A549 treated with GW870086 at 1 μM for 4 hours (cell line): ENCODE data around the gene SMPD3. TPM values are rescaled to one million over a fixed set of nuclear protein-coding genes. Genes with fewer than 3 reads are reported as not detected.

Experiments
- total RNA-seq: library from RNA; stranded (reverse); fragments of 200-300 nt; extraction: Qiagen RNA extraction; gene quantifications from 5 replicates; pipeline ENCODE4 v1.2.3, GENCODE V29; 2022; ENCODE audit warnings: low read depth

The SMPD3 gene
- total RNA-seq = 0.07 to 0.29 TPM (median 0.08 TPM) in 5 replicates

DNA sequence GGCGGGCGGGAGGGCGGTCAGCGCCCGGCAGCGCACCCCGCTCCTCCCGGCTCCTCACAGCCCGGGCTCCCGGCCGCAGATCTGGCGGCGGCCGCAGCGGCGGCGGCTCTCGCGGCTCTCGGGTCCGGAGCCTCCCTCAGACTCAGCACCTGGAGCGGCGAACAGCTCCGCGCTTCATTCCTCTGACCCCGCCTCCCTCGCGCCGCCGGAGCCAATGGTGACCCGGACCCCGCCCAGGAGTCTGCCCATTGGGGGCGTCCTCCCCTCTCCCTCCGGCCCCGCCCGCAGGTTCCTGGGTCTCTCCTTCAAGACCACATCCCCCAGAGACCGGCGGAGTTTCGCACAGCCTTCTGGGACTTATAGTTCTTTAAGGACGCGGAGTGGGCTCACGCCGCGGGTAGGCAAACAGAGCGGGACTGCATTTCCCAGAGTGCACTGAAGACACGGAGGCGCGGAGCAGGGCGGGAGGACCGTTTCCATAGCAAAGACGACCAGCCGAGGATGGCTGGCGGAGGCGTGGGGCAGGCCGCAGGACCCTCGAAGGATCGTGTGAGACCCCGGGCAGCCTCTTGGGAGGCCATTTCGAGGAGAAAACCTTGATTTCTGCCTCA, at the start of gene SMPD3:
Gene SMPD3, minus strand, starts transcription at position 149 of the 611 bp plus-strand sequence. CDS start 76,327 bp downstream, outside the sequence.

DNA sequence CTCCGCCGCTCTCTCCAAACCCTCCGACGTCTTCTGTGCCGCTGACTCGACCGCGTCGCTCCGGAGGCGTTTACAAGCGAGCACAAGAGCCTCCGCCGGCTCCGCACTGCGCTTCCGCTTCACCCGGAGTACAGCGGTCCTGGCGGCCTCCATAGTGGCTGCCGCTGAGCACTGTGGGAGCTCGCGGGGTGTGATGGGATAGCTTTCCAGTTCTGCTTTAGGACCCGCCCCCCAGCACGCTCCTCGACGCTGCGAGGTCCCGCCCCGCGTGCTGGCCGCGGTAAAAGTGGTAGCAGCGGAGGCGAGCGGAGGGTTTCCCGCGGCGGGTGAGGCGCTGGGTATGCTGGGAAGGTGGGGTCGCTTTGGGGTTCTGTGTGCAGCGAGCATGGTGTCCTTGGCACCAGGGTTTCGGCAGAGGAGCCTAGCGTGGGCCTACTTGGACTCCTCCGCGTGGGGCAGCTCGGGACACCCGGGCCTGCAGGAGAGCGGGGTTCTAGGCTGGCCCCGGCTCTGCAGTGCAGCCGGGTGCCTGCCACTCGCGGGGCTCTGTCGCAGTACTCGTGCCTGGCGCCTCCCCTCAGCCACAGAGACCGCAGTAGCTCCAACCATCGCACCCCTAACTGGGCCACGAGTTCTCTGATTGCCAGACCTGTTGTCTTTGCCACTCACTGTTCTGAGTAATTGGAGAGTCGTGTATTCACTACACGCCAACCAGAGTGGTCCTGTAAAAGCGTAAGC, 137.4 kb downstream of the SMPD3 start, which contains the start of the genes PRMT7 and SLC7A6OS:
Gene PRMT7, plus strand, starts transcription at position 246 of the 738 bp plus-strand sequence. CDS start 4,961 bp downstream, outside the sequence.
Gene SLC7A6OS, minus strand, starts transcription at position 173 of the 738 bp plus-strand sequence. Its CDS starts 20 bp downstream, at position 153.

Other genes starting within 250 kb of the SMPD3 start
- 0.08 to 0.19 TPM (median 0.17 TPM) in 4 of 5 replicates, not detected in the other for gene ESRP2, start 212.4 kb downstream of the SMPD3 start, total RNA-seq
- gene PLA2G15, start 203.1 kb downstream of the SMPD3 start, total RNA-seq = 14.1 to 17.4 TPM (median 15.6 TPM) in 5 replicates
- 32.8 to 35.7 TPM (median 34.5 TPM) in 5 replicates for gene SLC7A6, start 184.0 kb downstream of the SMPD3 start, total RNA-seq
- 9.4 to 13.6 TPM (median 11.0 TPM) in 5 replicates for gene SLC7A6OS, start 137.6 kb downstream of the SMPD3 start, total RNA-seq
- 27.7 to 31.2 TPM (median 29.3 TPM) in 5 replicates for gene PRMT7, start 137.5 kb downstream of the SMPD3 start, total RNA-seq
- 5.5 to 9.9 TPM (median 8.3 TPM) in 5 replicates for gene ZFP90, start 90.8 kb upstream of the SMPD3 start, total RNA-seq
- gene CDH3, start 196.8 kb upstream of the SMPD3 start, total RNA-seq = 0.17 to 0.31 TPM (median 0.22 TPM) in 5 replicates